ENCODE measurements around the gene PSMG4. TPM values are rescaled to one million over a fixed set of nuclear protein-coding genes. Genes with fewer than 3 reads are reported as not detected.

The PSMG4 gene
- total and polyA plus RNA-seq, 9 of the 15 experiments (the other 6 are each of a cell fraction or from before 2014, with no cell fraction given), result 12.9 to 185 (median 52.0) TPM

GRCh38 chr6:3211681-3212080 is 47.1 kb upstream of the PSMG4 start:
- intact Hi-C loops (cut with micrococcal nuclease), result no loop called here
- H3K36me3 ChIP-seq (ENCODE audit: control insufficient read depth, insufficient read depth, low read length), result no peaks in the 10 kb centered on the region
- H3K4me1 ChIP-seq (replicated peaks in 1 of 2; ENCODE audit: control insufficient read depth in 2 of 2, insufficient read depth in 2 of 2, low read length in 2 of 2), result peaks cover 33 to 44% of the 10 kb centered on the region in 2 experiments
- H4K20me1 ChIP-seq (replicated peaks; ENCODE audit: control insufficient read depth, insufficient read depth, low read length), result no peaks in the 10 kb centered on the region
- no peak overlapping the region; the same call in 1 of the 2 replicates for H3K4me2 ChIP-seq (ENCODE audit: insufficient read depth, low read length)
- no peaks in the 10 kb centered on the region for H3K9me3 ChIP-seq (replicated peaks; ENCODE audit: control insufficient read depth, insufficient read depth, low read depth, low read length)
- WGBS (ENCODE audit: insufficient coverage, low coverage, missing lambda C conversion rate), result 67% methylated on average over 5 of the region's 5 CpGs
- no peaks in the 10 kb centered on the region for H3K27me3 ChIP-seq (ENCODE audit: control insufficient read depth in 2 of 2, insufficient read depth in 2 of 2, low read length in 2 of 2)
- no peak overlapping the region for H3K27ac ChIP-seq (ENCODE audit: extremely low read depth, low read depth, low read length)
- no peaks in the 10 kb centered on the region for H3K9me1 ChIP-seq (ENCODE audit: control insufficient read depth, insufficient read depth, low read length)
- no peak overlapping the region for H3K4me3 ChIP-seq
- H2AFZ ChIP-seq (ENCODE audit: low read depth, low read length), result 0 out of 2 replicates have a peak overlapping the region, but pooled peaks have one; percentile 37
- no peak for TF ChIP-seq MAFK (IDR thresholded peaks at IDR 0.05; ENCODE audit: low read length)
- TF ChIP-seq MLX (CRISPR knock-in tag; conservative IDR thresholded peaks at IDR 0.05), result no peak
- no peak for TF ChIP-seq ZNF785 (CRISPR knock-in tag; IDR thresholded peaks at IDR 0.05)
- TF ChIP-seq HBP1 (CRISPR knock-in tag; IDR thresholded peaks at IDR 0.05), result no peak
- no peak for TF ChIP-seq MTA3 (IDR thresholded peaks at IDR 0.05; ENCODE audit: borderline replicate concordance)
- no peak for TF ChIP-seq DACH1 (IDR thresholded peaks at IDR 0.05; ENCODE audit: partially characterized antibody)
- TF ChIP-seq RERE (CRISPR knock-in tag; IDR thresholded peaks at IDR 0.05; ENCODE audit: borderline replicate concordance), result no peak
- TF ChIP-seq NFIX (CRISPR knock-in tag; IDR thresholded peaks at IDR 0.05; ENCODE audit: low read depth), result no peak
- no peak for TF ChIP-seq ARNT (IDR thresholded peaks at IDR 0.05)
- no peak for TF ChIP-seq ETV5 (CRISPR knock-in tag; IDR thresholded peaks at IDR 0.05; ENCODE audit: low read depth)
- TF ChIP-seq CLOCK (CRISPR knock-in tag; IDR thresholded peaks at IDR 0.05; ENCODE audit: borderline replicate concordance), result no peak
- no peak for TF ChIP-seq RBBP5 (IDR thresholded peaks at IDR 0.05; ENCODE audit: borderline replicate concordance, insufficient read depth, low read length, poor library complexity, severe bottlenecking)
- H3K79me2 ChIP-seq (ENCODE audit: control insufficient read depth, insufficient read depth, low read length), result no peaks in the 10 kb centered on the region
- no TSS peak for BruUV-seq (replicated peaks)
- DNase-seq (ENCODE audit: extremely low read depth in 1 of 4, low spot score in 3 of 4) (no peak), FAIRE-seq (no peak), ATAC-seq (no peak)
- H3K9ac ChIP-seq (ENCODE audit: insufficient read depth in 1 of 2, low read depth in 2 of 2, low read length in 2 of 2), result no peak overlapping the region
- ChIA-PET POLR2A (interaction anchor here (0.6 to 4.2 kb wide), 8 partner anchors 8 to 786 kb away, joined by 3 to 21 read pairs (median 5); no protein-coding TSS in a partner anchor), CTCF (ENCODE audit: low intra/inter-chr PET ratio) (no interaction called here)
- in situ Hi-C loops (cut with MboI), result no loop called here
